HepG2 (cell line): ENCODE results near the gene BMP2K.

Experiments used
- CTCF ChIP-seq: sonication (generic); formaldehyde crosslinking; IDR thresholded peaks from 2 replicates; pipeline ENCODE4 v1.5.0; 2020; ENCODE audit warnings: mild to moderate bottlenecking, missing genetic modification reagents, moderate library complexity
- MYC ChIP-seq: sonication (generic); formaldehyde crosslinking; IDR thresholded peaks from 2 replicates; pipeline ENCODE4 v1.9.0; 2021; ENCODE audit warnings: missing genetic modification reagents, borderline replicate concordance
- MYNN ChIP-seq: sonication (generic); formaldehyde crosslinking; IDR thresholded peaks from 2 replicates; pipeline ENCODE4 v1.4.0; 2020; ENCODE audit warnings: mild to moderate bottlenecking, low read depth, missing genetic modification reagents
- ZNF672 ChIP-seq: sonication (generic); formaldehyde crosslinking; IDR thresholded peaks from 2 replicates; pipeline ENCODE4 v1.8.1; 2022; ENCODE audit warnings: missing genetic modification reagents

- TF ChIP-seq MYNN (CRISPR knock-in tag) (no peak), MYC (CRISPR knock-in tag) (no peak), CTCF (CRISPR knock-in tag) (no peak), ZNF672 (CRISPR knock-in tag) (no peak)
Measured at GRCh38 chr4:78930016-78930629, 154.0 kb downstream of the BMP2K start.
